ENCODE results near the gene OCEL1. TPM values are rescaled to one million over a fixed set of nuclear protein-coding genes. Genes with fewer than 3 reads are reported as not detected.
A peak's percentile ranks its signal among the peaks of the same experiment; 100 is the strongest.

The OCEL1 gene
- total RNA-seq, 1 experiment from 2014 or later: 25.7 TPM

- Histone ChIP-seq H4K91ac (ENCODE audit: insufficient read length, low read depth, low read length) (no peak overlapping the region), H2AFZ (ENCODE audit: low read length) (no peak overlapping the region), H4K8ac (replicated peaks; ENCODE audit: insufficient read length, low read depth, low read length) (no peak overlapping the region), H3K27ac (ENCODE audit: insufficient read length, low read depth, low read length) (no peak overlapping the region), H3K27me3 (ENCODE audit: insufficient read depth, low read length) (no peaks in the 10 kb centered on the region), H3T11ph (ENCODE audit: low read length) (no peak overlapping the region), H3K4me1 (ENCODE audit: insufficient read depth, low read length) (no peaks in the 10 kb centered on the region; the same call in 1 of the 2 replicates), H2BK20ac (ENCODE audit: low read depth, low read length, poor library complexity, severe bottlenecking) (no peak overlapping the region), H3K4ac (ENCODE audit: low read depth, low read length) (no peak overlapping the region), H3K23ac (ENCODE audit: insufficient read length, low read depth, low read length) (no peak overlapping the region), H2BK12ac (ENCODE audit: insufficient read length, low read depth, low read length) (no peak overlapping the region), H3K4me2 (ENCODE audit: insufficient read depth, insufficient read length, low read length) (no peak overlapping the region), H2AK5ac (ENCODE audit: insufficient read length, low read length) (no peak overlapping the region), H3K56ac (ENCODE audit: insufficient read length, low read depth, low read length) (no peak overlapping the region), H3K9me3 (ENCODE audit: control insufficient read depth, low read depth, low read length) (no peaks in the 10 kb centered on the region), H2BK120ac (ENCODE audit: low read depth, low read length, poor library complexity, severe bottlenecking) (no peak overlapping the region), H3K79me2 (ENCODE audit: insufficient read depth, low read length) (peaks cover 7% of the 10 kb centered on the region), H4K5ac (ENCODE audit: insufficient read length, low read depth, low read length) (no peak overlapping the region), H3K23me2 (ENCODE audit: insufficient read length, low read depth, low read length, poor library complexity, severe bottlenecking) (peaks cover 6% of the 10 kb centered on the region), H2BK15ac (ENCODE audit: low read depth, low read length) (no peak overlapping the region), H3K9ac (ENCODE audit: extremely low read depth, insufficient read length, low read length) (no peak overlapping the region), H3K18ac (ENCODE audit: insufficient read length, low read depth, low read length) (no peak overlapping the region), H2BK5ac (ENCODE audit: insufficient read length, low read length) (no peak overlapping the region), H3K14ac (ENCODE audit: insufficient read depth, low read length) (no peak overlapping the region), H4K20me1 (ENCODE audit: control insufficient read depth, insufficient read depth, insufficient read length) (no peaks in the 10 kb centered on the region), H3K79me1 (ENCODE audit: insufficient read depth, low read depth, low read length, poor library complexity, severe bottlenecking) (peaks cover 3% of the 10 kb centered on the region)
- no peak for DNase-seq
- Mint-ChIP-seq H3K4me3 (peak overlapping the region in 1 of 2 experiments; percentile 60; a peak in 2 of 5 replicates), H3K4me1 (peaks cover 17 to 32% of the 10 kb centered on the region in 2 experiments), H3K9me3 (no peaks in the 10 kb centered on the region), H3K27ac (peak overlapping the region in 1 of 3 experiments; percentile 90; a peak in 1 of 7 replicates), H3K36me3 (ENCODE audit: insufficient read depth in 1 of 3, low read depth in 3 of 3) (peaks cover 19 to 50% (median 38%) of the 10 kb centered on the region in 3 experiments; a peak in 6 of 7 replicates), H3K27me3 (ENCODE audit: low read depth) (no peaks in the 10 kb centered on the region)
- TF ChIP-seq CTCF (conservative IDR thresholded peaks at IDR 0.05): no peak
- no CpG with 5 or more reads among the region's 3 CpGs for WGBS (ENCODE audit: extremely low coverage, insufficient read length, low lambda C conversion rate)
Measured at GRCh38 chr19:17229890-17230289, 3.9 kb downstream of the OCEL1 start.

All from H9 (cell line).